ENCODE data around the gene GNB1.
"Not testable (repeated sequence)": the region's sequence is repeated elsewhere in the genome, so short reads cannot be mapped to it uniquely, and the experiment has no call there.

GNB1 gene

DNA sequence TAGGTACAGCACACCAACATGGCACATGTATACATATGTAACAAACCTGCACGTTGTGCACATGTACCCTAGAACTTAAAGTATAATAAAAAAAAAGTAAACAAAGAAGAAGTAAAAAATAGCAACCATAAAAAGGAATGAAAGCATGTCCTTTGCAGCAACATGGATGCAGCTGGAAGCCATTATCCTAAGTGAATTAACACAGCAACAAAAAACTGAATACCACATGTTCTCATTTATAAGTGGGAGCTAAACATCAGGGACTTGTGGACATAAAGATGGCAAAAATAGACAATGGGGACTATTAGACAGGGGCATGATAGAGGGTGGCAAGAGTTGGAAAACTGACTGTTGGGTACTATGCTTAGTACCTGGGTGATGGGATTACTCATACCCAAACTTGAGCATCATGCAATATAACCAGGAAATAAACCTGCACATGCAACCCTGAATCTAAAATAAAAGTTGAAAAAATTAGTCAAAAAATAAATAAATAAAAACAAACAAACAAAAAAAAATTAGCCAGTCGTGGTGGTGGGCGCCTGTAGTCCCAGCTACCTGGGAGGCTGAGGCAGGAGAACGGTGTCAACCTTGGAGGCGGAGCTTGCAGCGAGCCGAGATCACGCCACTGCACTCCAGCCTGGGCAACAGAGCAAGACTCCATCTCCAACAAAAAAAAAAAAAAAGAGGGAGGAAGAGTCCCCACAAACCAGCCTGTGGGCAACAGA, 30.8 kb downstream of the GNB1 start:
- peak; percentile 29 for ATAC-seq
- peak; percentile 66 for TF ChIP-seq ZNF8 (CRISPR knock-in tag; IDR thresholded peaks at IDR 0.05)
- TF ChIP-seq, protein P1, sequence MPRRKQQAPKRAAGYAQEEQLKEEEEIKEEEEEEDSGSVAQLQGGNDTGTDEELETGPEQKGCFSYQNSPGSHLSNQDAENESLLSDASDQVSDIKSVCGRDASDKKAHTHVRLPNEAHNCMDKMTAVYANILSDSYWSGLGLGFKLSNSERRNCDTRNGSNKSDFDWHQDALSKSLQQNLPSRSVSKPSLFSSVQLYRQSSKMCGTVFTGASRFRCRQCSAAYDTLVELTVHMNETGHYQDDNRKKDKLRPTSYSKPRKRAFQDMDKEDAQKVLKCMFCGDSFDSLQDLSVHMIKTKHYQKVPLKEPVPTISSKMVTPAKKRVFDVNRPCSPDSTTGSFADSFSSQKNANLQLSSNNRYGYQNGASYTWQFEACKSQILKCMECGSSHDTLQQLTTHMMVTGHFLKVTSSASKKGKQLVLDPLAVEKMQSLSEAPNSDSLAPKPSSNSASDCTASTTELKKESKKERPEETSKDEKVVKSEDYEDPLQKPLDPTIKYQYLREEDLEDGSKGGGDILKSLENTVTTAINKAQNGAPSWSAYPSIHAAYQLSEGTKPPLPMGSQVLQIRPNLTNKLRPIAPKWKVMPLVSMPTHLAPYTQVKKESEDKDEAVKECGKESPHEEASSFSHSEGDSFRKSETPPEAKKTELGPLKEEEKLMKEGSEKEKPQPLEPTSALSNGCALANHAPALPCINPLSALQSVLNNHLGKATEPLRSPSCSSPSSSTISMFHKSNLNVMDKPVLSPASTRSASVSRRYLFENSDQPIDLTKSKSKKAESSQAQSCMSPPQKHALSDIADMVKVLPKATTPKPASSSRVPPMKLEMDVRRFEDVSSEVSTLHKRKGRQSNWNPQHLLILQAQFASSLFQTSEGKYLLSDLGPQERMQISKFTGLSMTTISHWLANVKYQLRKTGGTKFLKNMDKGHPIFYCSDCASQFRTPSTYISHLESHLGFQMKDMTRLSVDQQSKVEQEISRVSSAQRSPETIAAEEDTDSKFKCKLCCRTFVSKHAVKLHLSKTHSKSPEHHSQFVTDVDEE (CRISPR knock-in tag; IDR thresholded peaks at IDR 0.05): peak; percentile 60; the same call in 1 of the 2 replicates
- TF ChIP-seq TCF4 (CRISPR knock-in tag; IDR thresholded peaks at IDR 0.05; ENCODE audit: borderline replicate concordance): peak; percentile 95
- peak; percentile 85 for TF ChIP-seq ZFP30 (CRISPR knock-in tag; IDR thresholded peaks at IDR 0.05)

DNA sequence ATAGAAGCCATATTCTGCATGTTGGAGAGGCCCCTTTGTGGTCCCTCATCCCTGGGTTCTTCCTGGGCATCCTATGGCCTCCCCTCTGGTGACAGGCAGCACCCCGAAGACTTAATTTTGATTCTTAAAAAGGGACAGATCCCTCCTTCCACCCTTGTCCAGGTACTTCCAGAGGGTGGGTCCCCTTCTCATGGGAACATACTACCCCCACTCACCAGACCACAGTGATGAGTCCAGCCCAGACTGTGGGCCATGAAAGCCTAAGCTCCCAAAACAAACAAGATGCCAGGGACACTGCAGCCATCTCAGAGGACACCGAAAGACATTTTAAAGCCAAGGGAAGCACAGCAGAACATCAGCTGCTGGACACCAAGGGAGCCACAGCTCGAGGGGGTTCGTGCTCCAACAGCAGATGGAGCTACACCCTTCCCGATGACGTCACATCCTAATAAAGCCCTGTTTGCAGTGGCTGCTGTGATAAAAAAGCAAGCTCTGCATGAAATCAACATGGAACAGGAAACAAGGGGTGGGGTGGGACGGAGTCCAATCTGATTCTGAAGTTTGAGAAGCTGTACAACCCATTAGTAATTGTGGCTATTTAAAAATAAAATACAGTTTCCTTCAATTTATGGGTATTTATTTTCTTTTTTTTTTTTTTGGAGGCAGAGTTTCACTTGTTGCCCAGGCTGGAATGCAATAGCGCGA, 32.4 kb downstream of the GNB1 start:
- TF ChIP-seq, protein P1 (CRISPR knock-in tag; IDR thresholded peaks at IDR 0.05): peak; percentile 77; the same call in 1 of the 2 replicates
- TF ChIP-seq ARNTL (CRISPR knock-in tag; IDR thresholded peaks at IDR 0.05; ENCODE audit: borderline replicate concordance, low read depth): no peak
- TF ChIP-seq RARB (CRISPR knock-in tag; IDR thresholded peaks at IDR 0.05): no peak
- no peak; the same call in 1 of the 2 replicates for TF ChIP-seq BACH2 (CRISPR knock-in tag; IDR thresholded peaks at IDR 0.05; ENCODE audit: borderline replicate concordance)
- peak; percentile 72; the same call in 1 of the 2 replicates for TF ChIP-seq TCF4 (CRISPR knock-in tag; IDR thresholded peaks at IDR 0.05; ENCODE audit: borderline replicate concordance)
- peak; percentile 61; the same call in 1 of the 2 replicates for TF ChIP-seq PPARA (CRISPR knock-in tag; IDR thresholded peaks at IDR 0.05; ENCODE audit: borderline replicate concordance)
- TF ChIP-seq GLIS3 (CRISPR knock-in tag; IDR thresholded peaks at IDR 0.05): no peak
- peak; percentile 69; the same call in 1 of the 2 replicates for TF ChIP-seq CREB5 (CRISPR knock-in tag; IDR thresholded peaks at IDR 0.05; ENCODE audit: low read depth)
- no peak for TF ChIP-seq ZC3H10 (CRISPR knock-in tag; IDR thresholded peaks at IDR 0.05)
- TF ChIP-seq ZFP30 (CRISPR knock-in tag; IDR thresholded peaks at IDR 0.05): no peak; the same call in 1 of the 2 replicates
- peak; percentile 68; the same call in 1 of the 2 replicates for TF ChIP-seq SNAI2 (CRISPR knock-in tag; IDR thresholded peaks at IDR 0.05)
- no peak for TF ChIP-seq ISL1 (CRISPR knock-in tag; IDR thresholded peaks at IDR 0.05)
- TF ChIP-seq ZFP3 (CRISPR knock-in tag; IDR thresholded peaks at IDR 0.05): no peak
- 0 out of 2 replicates have a peak, but pooled peaks have one; percentile 16 for TF ChIP-seq ZNF565 (CRISPR knock-in tag; conservative IDR thresholded peaks at IDR 0.05; ENCODE audit: low read depth)
- no peak for TF ChIP-seq CSDC2 (CRISPR knock-in tag; IDR thresholded peaks at IDR 0.05)
- TF ChIP-seq ZNF70 (CRISPR knock-in tag; IDR thresholded peaks at IDR 0.05): 0 out of 2 replicates have a peak, but pooled peaks have one; percentile 30
- TF ChIP-seq OSR1 (CRISPR knock-in tag; IDR thresholded peaks at IDR 0.05): no peak
- TF ChIP-seq TOX (CRISPR knock-in tag; IDR thresholded peaks at IDR 0.05; ENCODE audit: borderline replicate concordance): no peak
- peak; percentile 77 for ATAC-seq

- TF ChIP-seq, protein P1 (CRISPR knock-in tag; IDR thresholded peaks at IDR 0.05): no peak
- TF ChIP-seq ISL1 (CRISPR knock-in tag; IDR thresholded peaks at IDR 0.05): no peak
- ATAC-seq: no peak
Observed at GRCh38 chr1:1857096-1857703, 33.7 kb downstream of the GNB1 start.

DNA sequence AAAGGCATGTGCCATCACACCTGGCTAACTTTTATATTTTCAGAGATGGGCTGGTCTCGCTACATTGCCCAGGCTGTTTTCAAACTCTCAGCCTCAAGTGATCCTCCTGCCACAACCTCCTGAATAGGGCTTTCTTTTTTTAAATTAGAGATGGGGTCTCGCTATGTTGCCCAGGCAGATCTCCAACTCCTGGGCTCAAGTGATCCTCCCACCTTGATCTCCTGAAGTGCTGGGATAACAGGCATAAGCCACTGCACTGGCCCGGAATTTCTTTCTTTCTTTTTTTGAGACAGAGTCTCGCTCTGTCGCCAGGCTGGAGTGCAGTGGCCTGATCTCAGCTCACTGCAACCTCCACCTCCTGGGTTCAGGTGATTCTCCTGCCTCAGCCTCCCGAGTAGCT, 34.7 kb downstream of the GNB1 start:
- ATAC-seq: not testable (repeated sequence)

All from SK-N-SH treated with all-trans-retinoic acid at 6 μM for 48 hours (cell line).